Spinal cord (tissue), 10 donors: ENCODE results near the gene LMF1. TPM values are rescaled to one million over a fixed set of nuclear protein-coding genes. Genes with fewer than 3 reads are reported as not detected.

Experiments
- DNase-seq, 6 donors: peaks; one replicate each; pipeline versions ENCODE4 v3.0.0 to v3.0.0-alpha.2; 2013 to 2015; ENCODE audit warnings: low spot score in 6 of 6, low read depth in 4 of 6
- H3K27ac ChIP-seq: one replicate; pipeline ENCODE4 v1.5.1; 2013; ENCODE audit warnings: low read depth, low read length, control low read depth
- H3K27me3 ChIP-seq: one replicate; pipeline ENCODE4 v1.6.1; 2013; ENCODE audit warnings: low read length; ENCODE audit not compliant: control insufficient read depth, insufficient read depth
- H3K36me3 ChIP-seq: one replicate; pipeline ENCODE4 v1.6.1; 2013; ENCODE audit warnings: low read length; ENCODE audit not compliant: control insufficient read depth, insufficient read depth
- H3K4me1 ChIP-seq: one replicate; pipeline ENCODE4 v1.6.1; 2013; ENCODE audit warnings: low read length; ENCODE audit not compliant: control insufficient read depth, insufficient read depth
- H3K4me3 ChIP-seq: one replicate; pipeline ENCODE4 v1.5.1; 2013; ENCODE audit warnings: low read depth, low read length, control low read depth
- H3K9me3 ChIP-seq: one replicate; pipeline ENCODE4 v1.6.1; 2013; ENCODE audit warnings: low read length; ENCODE audit not compliant: control insufficient read depth, insufficient read depth
- WGBS: methylation state at CpG from one replicate; pipeline ENCODE4 v1.1.5; 2013; ENCODE audit warnings: missing lambda C conversion rate; ENCODE audit not compliant: insufficient coverage; 5-methylcytosine and 5-hydroxymethylcytosine counted together
- polyA plus RNA-seq, 2 donors: library from polyadenylated mRNA; unstranded; fragments of 120-200 nt; gene quantifications; one replicate each; pipeline ENCODE4 v1.2.1, GENCODE V29; 2013; ENCODE audit not compliant: insufficient read length in 2 of 2
- total RNA-seq, 2 donors: library from RNA; depleted of rRNA in 1 of 2; stranded (reverse); fragments of 120-200 nt in 1 of 2; fragments of >200 nt in 1 of 2; gene quantifications; one replicate each; pipeline versions ENCODE4 v1.2.3 to v1.2.4, GENCODE V29; 2013 to 2014
- donor health status: healthy.

Gene LMF1
- total and polyA plus RNA-seq, 4 donors = 15.1 to 37.5 (median 23.0) TPM

DNA sequence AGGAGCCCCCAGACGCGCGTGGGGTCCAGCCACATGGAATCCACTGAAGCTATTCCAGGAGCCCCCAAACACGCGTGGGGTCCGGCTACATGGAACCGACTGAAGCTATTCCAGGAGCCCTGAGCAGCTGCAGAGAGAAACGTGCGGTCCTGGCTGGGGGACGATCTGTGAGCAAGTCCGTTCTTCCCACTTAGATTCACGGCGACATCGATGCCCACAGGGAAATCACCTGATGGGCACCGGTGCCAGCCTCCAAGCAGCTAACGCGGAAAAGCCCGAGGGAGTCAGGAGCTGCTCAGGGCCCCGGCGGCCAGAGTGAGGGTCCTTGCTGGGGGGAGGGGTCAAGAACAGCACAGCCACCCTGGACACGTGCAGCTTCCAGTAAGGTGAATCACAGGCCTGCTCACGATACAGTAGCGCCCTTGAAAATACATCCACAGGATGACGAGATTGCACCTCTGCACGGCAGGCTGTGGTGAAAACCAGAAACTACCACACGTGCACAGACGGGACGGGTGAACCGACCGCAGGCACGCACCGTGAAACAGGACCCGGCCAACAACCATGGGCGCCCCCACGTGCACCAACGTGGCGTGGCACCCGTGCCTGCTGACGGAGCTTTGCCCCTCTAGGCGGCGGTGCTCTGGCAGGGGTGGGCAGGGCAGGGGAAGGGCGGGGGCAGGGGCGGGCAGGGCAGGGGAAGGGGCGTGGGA, 92.6 kb downstream of the LMF1 start:
- Histone ChIP-seq H3K4me3 (no peak overlapping the region), H3K36me3 (peaks cover 85% of the 10 kb centered on the region), H3K9me3 (no peaks in the 10 kb centered on the region), H3K27ac (no peak overlapping the region), H3K4me1 (peaks cover 13% of the 10 kb centered on the region), H3K27me3 (no peaks in the 10 kb centered on the region)
- DNase-seq = no peak
- 71% methylated on average over 41 of the region's 44 CpGs for WGBS

DNA sequence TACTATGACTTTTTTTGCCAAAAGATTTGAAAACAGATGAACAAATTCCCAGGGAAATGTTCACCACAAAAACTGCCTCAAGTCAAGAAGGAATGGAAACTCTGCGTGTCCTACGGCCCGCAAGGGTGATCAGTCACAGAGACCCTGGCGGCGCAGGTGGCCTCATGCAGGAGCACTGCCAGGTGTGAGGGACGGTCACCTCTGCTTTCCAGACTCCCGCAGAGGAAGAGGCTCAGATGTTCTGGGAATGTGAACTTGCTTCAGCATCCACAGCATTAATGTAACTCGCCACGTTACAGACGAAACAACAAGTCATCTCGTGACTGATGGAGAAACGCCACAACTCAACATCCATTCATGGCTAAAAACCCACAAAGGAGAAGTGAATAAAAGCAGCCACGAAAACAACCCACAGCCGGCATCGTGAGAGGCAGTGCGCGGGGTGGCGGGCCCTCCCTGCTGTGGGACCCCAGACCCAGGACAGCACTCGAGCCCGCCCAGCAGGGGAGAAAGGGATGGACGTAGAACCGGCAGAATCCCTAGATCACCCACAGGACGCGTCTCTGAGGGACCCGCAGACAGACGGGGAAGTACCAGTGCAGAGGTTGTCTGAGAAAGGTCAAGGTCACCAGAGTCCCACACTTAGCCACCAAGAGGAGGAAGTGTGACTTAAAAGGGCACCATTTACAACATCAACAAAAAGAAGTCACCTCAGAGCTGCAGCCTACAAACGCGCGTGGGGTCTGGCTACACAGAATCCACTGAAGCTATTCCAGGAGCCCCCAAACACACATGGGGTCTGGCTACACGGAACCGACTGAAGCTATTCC, 93.3 kb downstream of the LMF1 start:
- no peak overlapping the region for H3K4me3 ChIP-seq
- H3K27me3 ChIP-seq = no peaks in the 10 kb centered on the region
- H3K36me3 ChIP-seq = peaks cover 91% of the 10 kb centered on the region
- no peaks in the 10 kb centered on the region for H3K9me3 ChIP-seq
- DNase-seq = no peak
- WGBS = 89% methylated on average over 24 of the region's 31 CpGs
- no peak overlapping the region for H3K27ac ChIP-seq
- H3K4me1 ChIP-seq = peaks cover 20% of the 10 kb centered on the region

DNA sequence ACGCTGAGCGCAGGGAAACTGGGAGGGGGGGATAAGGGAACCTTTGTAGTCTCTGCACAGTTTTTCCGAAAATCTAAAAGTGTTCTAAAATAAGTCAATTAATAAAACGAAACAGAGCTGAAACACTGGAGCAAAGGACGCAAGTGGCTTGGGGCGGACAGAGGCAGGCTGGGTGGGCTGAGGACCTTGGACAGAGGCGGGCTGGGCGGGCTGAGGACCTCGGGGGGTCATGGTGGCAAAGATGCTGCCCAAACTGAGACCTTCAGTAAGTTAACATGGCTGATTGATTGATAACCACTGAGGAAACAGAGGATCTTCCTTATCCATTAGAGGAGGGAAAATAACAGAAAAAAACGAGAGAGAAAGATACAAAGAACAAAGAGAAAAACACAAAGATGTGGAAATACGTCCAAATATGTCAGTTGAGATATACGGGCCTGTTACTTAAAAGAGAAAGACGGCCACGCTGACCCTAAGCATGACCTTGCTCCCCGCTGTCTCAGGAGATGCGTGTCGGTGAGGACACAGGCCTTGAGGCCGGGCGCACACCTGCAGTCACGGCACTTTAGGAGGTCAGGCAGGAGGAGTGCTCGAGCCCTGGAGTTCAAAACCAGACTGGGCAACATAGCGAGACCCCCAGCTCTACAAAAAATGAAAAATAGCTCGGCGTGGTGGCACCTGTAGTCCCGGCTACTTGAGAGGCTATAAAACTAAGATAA, 94.1 kb downstream of the LMF1 start:
- WGBS = 90% methylated on average over 20 of the region's 25 CpGs
- Histone ChIP-seq H3K4me1 (peaks cover 28% of the 10 kb centered on the region), H3K4me3 (no peak overlapping the region), H3K27ac (no peak overlapping the region), H3K36me3 (peaks cover 92% of the 10 kb centered on the region), H3K9me3 (no peaks in the 10 kb centered on the region), H3K27me3 (no peaks in the 10 kb centered on the region)
- DNase-seq = no peak

DNA sequence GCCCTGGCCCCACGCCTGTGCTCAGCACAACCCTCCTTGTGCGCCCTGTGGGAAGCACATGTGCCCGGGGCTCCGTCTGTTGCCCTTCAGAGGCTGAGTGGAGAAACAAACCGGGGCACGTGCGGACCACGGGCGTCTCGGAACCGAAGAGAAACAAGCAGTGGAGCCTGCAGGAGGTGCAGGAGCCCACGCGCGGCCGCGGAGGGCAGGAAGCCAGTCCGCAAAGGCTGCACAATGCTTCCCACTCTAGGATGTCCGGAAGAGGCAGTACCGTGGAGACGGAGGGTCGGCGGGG, 94.8 kb downstream of the LMF1 start:
- Histone ChIP-seq H3K4me3 (no peak overlapping the region), H3K9me3 (no peaks in the 10 kb centered on the region), H3K36me3 (peaks cover 92% of the 10 kb centered on the region), H3K27ac (no peak overlapping the region), H3K27me3 (no peaks in the 10 kb centered on the region), H3K4me1 (peaks cover 34% of the 10 kb centered on the region)
- no peak for DNase-seq
- WGBS = 85% methylated on average over 22 of the region's 22 CpGs

DNA sequence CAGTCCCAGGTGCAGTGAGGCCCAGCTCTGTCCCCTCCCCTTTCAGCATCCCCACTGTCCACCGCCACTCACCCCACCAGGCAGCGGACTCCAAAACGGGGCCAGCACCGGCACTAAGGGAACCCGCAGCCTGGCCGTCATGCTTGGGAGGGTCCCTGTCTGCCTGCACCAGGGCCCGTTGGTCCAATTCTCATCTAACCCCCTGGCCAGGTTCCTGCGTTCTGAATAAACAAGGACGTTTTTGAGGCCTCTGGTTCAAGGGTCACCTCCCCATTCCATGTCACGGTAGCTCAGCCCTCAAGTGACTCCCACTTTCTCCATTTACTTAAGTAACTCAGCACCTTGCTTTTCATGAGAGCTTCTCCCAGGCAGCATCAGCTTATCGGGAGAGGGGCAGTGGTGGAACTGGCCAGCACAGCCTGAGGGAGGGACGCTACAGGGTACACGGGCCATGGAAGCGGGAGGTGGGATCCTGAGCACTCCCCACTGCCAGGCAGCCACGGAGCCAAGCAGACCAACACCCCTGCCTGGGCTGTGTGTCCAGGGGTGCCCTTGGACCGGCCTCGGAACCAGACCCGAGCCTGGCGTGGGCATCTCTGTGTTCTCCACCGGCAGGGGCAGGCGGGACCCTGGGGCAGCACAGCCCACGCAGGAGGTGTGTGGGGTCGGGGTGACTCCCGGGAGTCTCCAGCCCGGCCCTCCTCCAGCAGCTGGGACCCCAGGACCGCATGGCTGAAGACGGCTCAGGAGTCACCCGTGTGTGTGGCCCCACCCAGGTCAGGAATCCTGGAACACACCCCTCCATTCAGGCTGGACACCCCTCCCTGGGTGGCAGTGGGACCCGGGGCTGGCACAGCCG, 95.4 kb downstream of the LMF1 start:
- Histone ChIP-seq H3K27me3 (no peaks in the 10 kb centered on the region), H3K36me3 (peaks cover 92% of the 10 kb centered on the region), H3K27ac (no peak overlapping the region), H3K4me3 (no peak overlapping the region), H3K9me3 (no peaks in the 10 kb centered on the region), H3K4me1 (peaks cover 35% of the 10 kb centered on the region)
- 92% methylated on average over 30 of the region's 30 CpGs for WGBS
- no peak for DNase-seq

DNA sequence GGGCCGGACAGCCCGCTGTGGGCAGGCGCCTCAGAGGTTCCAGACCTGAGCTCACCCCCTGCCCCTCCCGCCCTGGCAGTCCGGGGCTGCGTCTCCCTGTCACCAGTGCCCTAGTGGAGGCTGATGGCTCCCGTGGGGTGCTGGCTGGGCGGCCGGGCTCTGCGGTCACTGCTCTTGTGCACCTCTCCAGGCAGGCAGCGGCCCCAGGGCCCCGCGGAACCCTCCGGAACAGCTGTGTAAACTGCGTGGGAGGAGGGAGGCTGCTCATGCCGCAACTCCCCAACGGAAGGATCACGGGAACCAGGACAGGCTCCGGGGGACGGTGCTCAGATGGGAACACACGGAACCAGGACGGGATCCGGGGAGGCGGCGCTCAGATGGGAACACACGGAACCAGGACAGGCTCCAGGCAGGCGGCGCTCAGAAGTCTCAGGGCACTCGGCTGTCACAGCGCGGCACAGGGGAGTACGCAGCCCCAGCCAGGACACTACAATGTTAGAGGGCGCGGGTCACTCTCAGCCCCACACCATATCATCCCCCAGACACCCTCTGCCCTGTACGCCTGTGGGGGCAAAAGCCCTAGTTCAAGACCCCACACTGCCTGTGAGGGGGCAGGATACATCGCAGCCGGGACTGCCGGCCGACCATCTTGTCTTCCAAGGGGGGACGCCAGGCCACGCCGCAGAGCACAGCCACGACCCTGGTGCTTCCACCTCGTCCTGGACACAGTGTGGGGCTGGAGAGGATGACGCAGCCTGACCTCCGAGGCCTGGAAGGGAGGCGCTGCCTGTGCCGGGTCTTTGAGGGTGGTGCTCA, 96.2 kb downstream of the LMF1 start:
- no peak overlapping the region for H3K4me3 ChIP-seq
- peaks cover 37% of the 10 kb centered on the region for H3K4me1 ChIP-seq
- no peak overlapping the region for H3K27ac ChIP-seq
- WGBS = 81% methylated on average over 46 of the region's 48 CpGs
- H3K9me3 ChIP-seq = no peaks in the 10 kb centered on the region
- DNase-seq = no peak
- H3K36me3 ChIP-seq = peaks cover 92% of the 10 kb centered on the region
- no peaks in the 10 kb centered on the region for H3K27me3 ChIP-seq

DNA sequence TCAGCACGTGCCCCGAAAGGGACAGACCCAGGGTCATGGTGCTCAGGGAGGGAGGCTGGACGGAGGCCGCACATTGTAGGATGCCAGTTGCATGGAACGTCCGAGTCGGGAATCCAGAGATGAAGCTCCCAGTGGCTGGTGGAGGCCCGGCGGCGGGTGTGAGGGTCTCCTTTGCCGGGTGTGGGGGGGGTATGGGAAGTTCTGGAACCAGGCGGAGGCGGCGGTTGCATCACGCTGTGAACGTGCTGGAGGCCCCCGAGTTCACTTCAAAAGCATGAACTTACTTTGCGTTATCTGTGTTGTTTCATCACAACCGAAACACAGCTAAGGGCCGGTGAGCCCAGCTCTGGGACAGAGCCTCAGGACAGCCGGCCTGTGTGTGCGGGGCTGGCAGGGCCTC, 96.9 kb downstream of the LMF1 start:
- no peaks in the 10 kb centered on the region for H3K9me3 ChIP-seq
- no peaks in the 10 kb centered on the region for H3K27me3 ChIP-seq
- H3K4me1 ChIP-seq = peaks cover 44% of the 10 kb centered on the region
- H3K27ac ChIP-seq = no peak overlapping the region
- WGBS = 90% methylated on average over 22 of the region's 22 CpGs
- peaks cover 92% of the 10 kb centered on the region for H3K36me3 ChIP-seq
- no peak for DNase-seq
- no peak overlapping the region for H3K4me3 ChIP-seq

DNA sequence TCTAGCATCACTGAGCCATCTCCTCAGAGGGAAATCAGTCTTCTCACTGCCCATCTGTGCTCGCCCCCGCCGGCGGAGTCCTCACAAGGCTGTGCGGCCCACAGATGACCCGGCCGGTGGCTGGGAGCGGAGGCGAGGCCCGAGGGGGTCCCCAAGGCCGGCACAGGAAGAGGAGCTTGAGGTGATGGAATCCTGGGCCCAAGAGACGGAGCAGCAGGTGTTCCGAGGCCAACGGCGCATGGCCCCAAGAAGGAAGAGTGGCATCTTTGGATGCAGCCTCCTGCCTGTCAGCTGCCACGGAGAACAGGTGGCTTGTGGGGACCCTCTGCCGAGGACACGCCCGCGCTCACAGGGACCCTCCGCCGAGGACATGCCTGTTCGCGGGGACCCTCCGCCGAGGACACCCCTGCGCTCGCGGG, 97.5 kb downstream of the LMF1 start:
- no peaks in the 10 kb centered on the region for H3K9me3 ChIP-seq
- 70% methylated on average over 16 of the region's 29 CpGs for WGBS
- no peak overlapping the region for H3K27ac ChIP-seq
- H3K4me3 ChIP-seq = no peak overlapping the region
- peaks cover 48% of the 10 kb centered on the region for H3K4me1 ChIP-seq
- peaks cover 94% of the 10 kb centered on the region for H3K36me3 ChIP-seq
- DNase-seq = no peak
- no peaks in the 10 kb centered on the region for H3K27me3 ChIP-seq
